NCI-H1092 (cell line): Measurements from ENCODE around the gene MYBPH.
A peak's percentile ranks its signal among the peaks of the same experiment; 100 is the strongest.

Source experiments
- DNase-seq: peaks from one replicate; lab custom pipeline; 2025; lab: John Stamatoyannopoulos, UW

Gene MYBPH

DNA sequence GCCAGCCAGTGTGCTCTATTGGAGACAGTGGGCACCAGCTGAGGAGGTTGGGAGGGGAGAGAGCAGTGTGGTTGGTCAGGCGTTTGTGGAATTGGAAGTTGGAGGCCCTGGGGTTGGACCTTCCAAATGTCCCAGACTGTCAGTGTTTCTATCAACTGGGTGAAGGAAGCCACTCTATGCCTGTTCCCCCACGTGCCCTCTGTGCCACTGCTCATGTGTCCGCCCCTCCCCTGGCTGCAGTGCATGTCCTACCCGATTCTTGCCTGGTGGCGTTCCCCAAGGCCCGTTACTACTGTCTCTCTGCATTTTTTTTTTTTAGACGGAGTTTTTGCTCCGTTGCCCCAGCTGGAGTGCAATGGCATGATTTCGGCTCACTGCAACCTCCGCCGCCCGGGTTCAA lies 27.0 kb downstream of the MYBPH start:
- DNase-seq: no peak

GRCh38 chr1:203148127-203148526 lies 27.5 kb downstream of the MYBPH start:
- DNase-seq: peak; percentile 23

GRCh38 chr1:203147376-203147775 lies 28.2 kb downstream of the MYBPH start:
- no peak for DNase-seq

DNA sequence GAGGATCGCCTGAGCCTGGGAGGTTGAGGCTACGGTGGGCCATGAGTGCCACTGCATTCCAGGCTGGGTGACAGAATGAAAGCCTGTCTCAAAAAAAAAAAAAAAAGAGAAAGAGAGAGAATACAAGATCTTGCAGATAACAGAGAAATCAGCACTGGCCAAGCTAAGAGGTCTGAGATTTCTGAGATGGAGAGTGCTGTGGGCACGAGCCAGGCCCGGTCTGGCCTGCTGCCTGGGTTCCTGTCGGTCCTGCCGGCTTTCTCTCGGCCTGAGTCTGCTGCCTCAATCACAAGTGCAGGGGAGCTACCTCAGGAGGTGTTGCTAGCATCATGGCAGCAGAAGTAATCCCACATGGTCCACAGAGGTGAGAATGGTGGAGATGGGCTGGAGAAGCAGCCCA lies 29.1 kb downstream of the MYBPH start:
- DNase-seq: no peak

DNA sequence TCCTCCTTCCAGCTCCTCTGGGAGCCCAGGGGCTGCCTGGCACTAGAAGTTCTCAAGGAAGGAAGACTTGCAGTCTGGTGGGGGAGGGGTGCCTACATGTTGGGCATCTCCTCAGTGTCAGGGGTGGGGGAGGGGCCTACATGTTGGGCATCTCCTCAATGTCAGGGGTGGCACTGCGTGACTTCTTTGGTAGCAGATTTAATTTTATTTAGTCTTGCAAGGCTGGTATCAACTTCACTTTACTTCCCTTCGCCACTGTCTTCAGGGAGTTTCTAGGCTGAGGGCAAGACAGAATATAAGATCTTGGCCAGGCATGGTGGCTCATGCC lies 29.6 kb downstream of the MYBPH start:
- DNase-seq: no peak

DNA sequence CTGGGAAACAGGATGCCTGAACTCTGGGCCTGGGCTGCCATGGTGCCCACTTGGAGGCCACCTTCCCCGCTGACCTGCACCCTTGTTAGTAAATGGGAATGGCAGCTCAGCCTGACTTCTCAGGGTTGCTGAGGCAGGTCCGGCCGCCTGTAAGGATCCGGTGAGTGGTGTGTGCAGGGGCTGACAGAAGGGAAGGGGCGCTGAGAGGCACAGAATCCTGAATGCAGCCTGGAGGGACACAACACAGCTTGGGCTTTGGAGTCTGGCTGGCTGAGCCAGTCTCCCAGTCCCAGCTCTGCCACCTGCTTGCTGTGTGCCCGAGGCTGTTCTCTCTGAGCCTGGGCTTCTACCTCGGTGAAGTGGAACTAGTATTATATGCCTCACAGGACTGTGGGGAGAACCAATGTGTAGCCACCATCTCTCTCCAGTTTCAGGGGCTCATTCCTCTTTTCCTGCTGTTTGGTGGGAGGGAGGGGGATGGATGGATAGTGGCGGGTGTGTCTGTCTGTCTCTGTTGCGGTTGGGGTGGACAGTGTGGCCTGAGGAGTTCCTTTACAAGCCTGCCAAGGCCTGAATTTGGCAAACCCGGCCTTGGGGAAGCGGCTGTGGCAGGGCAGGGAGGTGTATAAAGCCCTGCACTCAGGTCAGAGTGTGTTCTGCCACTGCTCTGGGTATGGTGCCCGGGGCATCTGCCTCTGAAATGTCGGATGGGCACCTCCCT lies 30.1 kb downstream of the MYBPH start:
- DNase-seq: no peak

- no peak for DNase-seq
Measured at GRCh38 chr1:203144661-203145060, 31.0 kb downstream of the MYBPH start.

DNA sequence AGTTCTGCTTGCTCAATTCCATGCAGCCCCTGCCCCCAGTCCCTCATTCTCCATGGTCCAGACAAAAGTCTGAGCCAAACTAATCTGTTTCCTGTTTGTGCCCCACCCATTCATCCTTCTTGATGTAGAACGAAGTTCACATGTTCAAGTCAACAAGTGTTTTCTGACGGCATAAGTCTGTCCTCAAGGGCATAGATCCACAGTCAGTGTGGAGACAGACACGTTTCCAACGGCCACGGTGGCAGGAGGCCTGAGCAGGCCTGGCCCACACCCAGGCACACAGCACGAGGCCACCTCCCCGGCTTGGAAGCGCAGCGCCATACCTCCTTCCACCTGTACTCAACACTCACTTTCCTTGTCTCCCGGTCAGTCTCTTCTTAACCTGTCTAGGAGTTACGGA lies 32.0 kb downstream of the MYBPH start:
- no peak for DNase-seq

GRCh38 chr1:203142684-203143408 lies 32.8 kb downstream of the MYBPH start:
- DNase-seq: peak; percentile 94

DNA sequence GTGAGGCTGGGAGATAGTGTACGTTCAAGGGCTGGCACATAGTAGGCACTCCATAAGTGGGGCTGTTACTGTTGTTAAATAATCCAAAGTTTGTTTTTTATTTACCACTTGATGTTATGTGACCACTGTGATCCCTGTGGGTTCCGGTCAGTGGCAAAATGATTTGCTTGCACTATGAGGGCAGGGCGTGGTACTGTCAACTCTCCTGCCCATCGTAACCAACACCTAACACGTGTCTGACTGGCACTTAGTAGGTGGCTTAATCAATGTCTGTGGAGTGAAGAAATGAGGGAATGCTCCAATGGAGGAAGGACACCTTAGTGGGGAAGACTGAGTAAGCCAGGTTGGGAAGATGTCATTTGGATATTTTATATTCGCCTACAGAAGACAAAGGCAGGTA lies 33.5 kb downstream of the MYBPH start:
- no peak for DNase-seq

GRCh38 chr1:203140743-203141520 lies 34.7 kb downstream of the MYBPH start:
- no peak for DNase-seq

DNA sequence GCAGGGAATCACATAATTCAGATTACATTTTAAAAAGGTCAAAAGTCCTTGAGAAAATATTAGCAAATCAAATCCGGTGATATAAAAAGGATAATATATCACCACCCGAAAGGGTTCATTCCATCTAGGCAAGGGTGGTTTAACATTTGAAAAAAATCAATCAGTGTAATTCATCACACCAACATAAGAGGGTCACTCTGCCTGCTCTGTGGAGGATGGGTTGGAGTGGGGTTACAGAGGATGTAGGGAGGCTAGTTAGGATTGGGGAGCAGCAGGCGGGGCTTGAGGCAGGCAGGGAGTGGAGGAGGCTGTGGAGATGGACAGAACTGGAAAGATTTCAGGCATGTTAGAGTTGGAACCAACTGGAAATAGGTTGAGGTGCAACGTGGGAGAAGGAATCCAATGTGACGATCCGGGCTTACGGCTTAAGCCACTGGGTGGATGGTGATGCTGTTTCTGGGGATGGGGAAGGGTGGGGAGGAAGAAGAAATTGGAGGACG lies 35.6 kb downstream of the MYBPH start:
- no peak for DNase-seq

DNA sequence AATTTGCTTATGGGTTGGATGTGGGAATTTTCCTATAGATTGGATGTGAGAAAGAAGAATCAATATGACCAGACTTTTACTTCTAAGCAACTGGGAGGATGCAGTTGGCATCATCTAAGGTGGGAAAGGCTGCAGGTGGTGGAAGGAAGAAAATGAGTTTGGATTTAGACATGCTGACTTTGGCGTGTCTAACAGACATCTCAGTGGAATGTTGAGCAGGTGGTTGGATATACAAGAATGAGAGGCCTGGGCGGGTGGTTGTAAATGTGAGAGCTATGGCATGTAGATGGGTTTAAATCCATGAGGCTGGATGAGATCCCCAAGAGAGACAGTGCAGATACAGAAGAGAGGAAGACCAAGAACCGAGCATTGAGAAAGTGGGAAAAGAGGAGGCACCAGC lies 37.6 kb downstream of the MYBPH start:
- no peak for DNase-seq

DNA sequence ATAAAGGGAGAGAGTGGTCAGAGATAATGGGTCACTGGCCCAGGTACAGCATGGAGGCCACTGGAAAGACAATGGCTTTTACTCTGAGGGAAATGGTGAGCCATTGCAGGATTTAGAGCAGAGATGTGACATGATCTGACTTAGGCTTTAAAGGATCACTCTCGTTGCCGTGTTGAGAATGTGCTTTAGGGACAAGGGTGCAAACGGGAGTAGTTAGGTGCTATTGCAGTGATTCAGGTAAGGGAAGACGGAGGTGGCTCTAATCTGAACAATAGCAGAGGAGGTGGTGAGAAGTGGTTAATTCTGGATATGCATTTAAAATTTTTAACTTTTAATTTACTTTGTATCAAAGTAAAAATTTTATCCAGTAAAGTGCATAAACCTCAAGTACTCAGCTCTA lies 38.3 kb downstream of the MYBPH start:
- no peak for DNase-seq

DNA sequence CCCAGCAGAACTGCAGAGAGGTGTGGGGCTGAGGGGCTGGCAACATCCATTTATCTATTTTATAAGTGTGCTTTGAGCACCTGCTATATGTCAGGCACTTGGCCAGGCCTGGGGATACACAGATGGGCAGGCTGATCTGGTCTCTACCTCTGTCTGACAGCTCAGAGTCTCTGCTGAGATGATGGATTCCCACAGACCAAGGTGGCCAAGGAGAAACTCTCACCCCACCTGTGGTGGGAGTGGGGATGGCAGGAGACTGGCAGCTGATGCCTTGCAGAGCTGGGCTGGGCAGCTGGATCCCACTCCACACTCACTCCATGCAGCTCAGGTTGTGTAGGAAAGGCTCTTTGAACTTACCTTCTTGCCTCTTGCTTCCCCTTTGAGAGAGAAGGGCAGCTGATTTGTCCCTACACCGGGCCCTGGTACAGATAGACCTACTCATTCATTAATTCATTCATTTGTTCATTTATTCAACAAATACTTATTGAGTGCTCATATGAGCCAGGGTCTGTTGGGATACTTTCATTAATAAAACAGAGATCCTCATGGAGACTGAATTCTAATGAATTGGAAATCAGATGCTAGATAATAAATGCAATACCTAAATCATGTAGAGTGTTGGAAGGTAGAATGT lies 39.1 kb downstream of the MYBPH start:
- peak; percentile 13 for DNase-seq

DNA sequence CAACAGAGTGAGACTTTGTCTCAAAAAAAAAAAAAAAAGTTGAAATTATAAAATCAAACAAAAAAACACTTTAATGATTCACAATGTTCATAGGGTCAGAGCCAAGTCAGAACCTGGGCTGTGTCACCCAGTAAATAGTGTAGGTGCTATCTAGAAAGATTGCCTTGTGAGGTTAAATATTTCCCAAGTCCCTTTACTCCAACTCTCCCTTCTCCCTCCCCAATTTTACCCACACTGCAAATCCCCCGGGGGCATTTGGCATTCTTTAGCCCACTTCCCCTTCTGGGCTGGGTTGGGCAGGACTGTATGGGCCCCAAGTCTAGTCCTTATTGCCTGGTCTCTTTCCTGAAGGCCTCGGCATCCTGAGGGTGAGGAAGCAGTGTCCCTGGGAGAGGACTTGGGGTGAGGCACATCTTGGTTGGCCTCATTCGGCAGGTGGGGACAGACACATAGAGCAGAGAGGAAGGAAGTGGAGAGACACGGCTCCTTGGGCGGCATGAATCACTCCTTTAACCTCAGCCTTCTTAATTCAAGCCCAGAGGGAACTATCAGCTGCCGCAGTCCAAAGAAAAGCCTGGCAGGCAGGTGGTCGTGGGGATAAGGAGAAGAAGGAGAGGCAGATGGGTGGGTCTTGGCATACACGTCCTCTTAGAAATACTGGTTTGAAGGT lies 39.9 kb downstream of the MYBPH start:
- DNase-seq: no peak

- peak; percentile 16 for DNase-seq
Measured at GRCh38 chr1:203133970-203134725, 41.5 kb downstream of the MYBPH start.

- DNase-seq: no peak
Measured at GRCh38 chr1:203131548-203132200, 44.0 kb downstream of the MYBPH start.

- DNase-seq: no peak
Measured at GRCh38 chr1:203130358-203130985, 45.2 kb downstream of the MYBPH start.
